C4-2B (cell line): ENCODE data around the gene UBE2J2.

Experiments used
- CTCF ChIP-seq: fragments of 450-650 bp; conservative IDR thresholded peaks from 2 replicates; pipeline ENCODE4 v1.5.1; 2017; ENCODE audit warnings: mild to moderate bottlenecking
- ZFX ChIP-seq: fragments of 450-650 bp; IDR thresholded peaks from 2 replicates; pipeline ENCODE4 v1.6.1; 2017

- TF ChIP-seq CTCF: no peak
- no peak for TF ChIP-seq ZFX
These were observed 12.7 kb downstream of the UBE2J2 start for GRCh38 chr1:1260843-1261560.
